ENCODE measurements around the gene RASSF1.

The RASSF1 gene

DNA sequence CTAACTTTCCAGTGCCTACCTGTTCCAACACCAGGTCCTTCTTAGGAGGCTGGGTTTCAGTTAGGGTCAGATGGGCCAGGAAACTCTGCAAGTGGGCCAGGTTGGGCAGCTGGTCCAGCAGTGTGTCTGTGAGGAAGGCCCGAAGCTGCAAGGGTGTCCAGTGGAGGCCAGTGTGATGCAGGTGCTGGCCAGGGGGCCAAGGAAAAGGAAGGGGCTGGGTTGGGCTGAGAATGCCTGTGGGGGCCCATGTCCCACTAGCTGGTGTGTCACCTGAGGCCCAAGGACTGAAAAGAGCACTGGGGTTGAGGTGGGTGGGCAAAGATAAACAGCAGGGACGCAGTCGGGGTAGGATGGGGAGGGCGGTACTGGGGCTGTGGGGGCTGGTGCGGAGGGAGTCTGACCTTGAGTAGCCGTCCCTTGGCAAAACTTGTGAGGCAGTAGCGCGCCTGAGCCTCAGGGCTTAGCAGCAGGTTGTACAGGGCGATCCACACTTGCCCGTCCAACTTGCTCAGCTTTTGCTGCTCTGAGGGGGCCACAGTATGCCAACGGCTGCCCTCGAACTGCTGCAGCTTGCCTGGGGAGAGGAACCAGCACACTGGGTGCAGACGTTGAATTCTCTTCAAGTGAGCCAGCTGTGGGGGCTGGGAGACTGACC lies 1.5 kb upstream of the RASSF1 start:
- DNase-seq = no peak

DNA sequence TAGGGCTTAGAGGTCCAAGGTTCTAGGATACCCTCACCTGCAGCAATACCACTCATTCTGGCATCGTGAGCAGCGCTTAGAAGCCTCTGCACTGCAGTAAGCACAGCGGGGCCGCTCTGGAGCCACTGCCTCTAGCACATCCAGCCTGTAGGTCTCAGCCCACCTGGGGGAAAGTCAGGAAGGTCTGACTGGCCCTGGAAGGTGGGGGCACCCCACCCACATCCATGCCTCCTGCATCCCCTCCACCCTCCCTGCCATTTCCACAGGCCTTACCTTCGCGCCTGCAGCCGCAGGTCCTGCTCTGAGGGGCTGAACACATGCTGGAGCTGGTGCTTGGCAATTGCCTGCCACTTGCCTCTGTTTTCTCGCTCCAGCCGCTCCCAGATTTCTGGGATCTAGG lies 901 bp upstream of the RASSF1 start:
- no peak for DNase-seq

DNA sequence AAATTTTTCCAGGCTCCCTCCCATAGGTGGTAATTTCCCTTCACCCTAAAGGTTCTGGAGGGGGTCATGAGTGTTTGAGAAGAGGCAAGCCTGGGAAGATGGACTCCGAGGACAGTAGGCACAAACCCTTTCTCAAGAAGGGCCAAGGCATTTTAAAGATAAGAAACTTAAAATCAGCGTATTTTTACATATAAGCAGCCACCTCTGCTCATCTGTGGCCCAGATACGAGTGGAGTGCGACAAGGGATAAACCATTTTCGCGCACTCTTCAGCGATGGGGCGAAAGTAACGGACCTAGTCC lies 539 bp downstream of the RASSF1 start:
- no peak for DNase-seq

DNA sequence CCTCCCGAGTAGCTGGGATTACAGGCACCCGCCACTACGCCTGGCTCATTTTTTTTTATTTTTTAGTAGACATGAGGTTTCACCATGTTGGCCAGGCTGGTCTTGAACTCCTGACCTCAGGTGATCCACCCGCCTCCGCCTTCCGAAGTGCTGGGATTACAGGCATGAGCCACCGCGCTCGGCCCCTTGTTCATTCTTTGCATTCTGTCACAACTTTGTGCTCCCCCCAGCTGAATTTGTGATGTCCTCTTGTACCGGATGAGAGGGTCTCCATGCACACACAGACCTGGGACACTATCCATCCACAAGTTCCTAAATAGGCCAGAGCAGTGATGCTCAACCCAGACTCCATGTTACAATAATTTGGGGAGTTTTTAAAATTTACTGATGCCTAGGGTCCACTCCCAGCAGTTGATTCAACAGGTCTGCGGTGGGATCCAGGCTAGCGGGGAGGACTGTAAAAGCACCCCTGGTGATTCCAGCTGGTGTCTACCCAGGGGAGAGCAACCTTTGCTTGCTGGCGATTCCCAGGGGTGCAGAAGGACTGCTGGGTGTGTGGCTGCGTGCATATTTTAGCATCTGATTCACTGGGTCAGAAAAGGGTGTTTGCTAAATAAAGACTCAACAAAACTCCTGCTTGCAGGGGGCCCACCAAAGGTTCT lies 1.0 kb downstream of the RASSF1 start:
- DNase-seq = no peak

DNA sequence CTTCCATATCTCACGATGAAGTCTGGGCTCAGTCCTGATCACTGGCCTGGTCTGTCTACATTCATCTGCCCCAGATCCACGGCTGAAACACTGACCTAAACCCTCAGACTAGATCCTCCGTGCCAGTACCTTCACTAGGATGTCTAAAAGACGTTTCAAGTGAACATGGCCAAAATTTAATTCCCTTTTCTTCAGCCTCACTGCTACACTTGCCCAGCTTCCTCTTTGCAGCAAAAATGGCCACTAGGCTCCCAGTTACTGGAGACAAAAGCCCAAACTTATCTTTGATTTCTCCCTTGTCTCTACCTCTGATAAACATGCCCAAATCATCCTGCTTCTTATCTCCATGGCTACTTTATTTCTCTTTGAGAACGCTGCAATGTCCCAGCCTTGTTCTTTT lies 1.7 kb downstream of the RASSF1 start:
- no peak for DNase-seq

DNA sequence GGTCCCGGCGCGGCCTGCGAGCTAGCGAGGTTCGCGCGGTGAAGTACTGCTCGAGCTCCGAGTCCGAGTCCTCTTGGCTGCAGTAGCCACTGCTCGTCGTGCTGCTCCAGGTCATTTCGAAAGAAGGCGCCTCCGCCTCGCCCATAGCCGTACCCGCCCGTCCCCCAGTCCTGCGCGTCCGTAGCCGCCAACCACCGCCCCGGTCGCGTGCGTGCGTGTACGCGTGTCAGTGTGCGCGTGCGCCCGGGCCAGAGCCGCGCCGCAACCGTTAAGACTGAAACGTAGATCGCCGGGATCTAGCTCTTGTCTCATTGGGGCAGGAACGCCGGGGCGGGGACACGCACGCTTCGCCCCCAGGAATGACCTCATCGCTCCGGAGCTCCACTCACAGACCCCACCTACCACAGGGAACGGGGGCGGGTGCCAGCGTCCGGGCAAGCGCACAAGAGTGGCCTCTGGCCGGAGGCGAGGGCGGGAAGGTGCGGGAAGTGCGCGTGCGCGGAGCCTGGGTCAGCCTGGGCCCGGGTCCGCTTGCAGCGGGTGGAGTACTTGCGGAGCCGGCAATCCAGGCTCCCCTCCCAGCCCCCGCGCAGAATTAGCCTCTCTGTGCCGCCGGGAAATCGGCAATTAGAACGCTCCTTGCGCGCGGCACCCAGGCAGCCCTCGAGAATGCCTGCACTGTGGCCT lies 3.3 kb downstream of the RASSF1 start:
- DNase-seq = peak; percentile 98

DNA sequence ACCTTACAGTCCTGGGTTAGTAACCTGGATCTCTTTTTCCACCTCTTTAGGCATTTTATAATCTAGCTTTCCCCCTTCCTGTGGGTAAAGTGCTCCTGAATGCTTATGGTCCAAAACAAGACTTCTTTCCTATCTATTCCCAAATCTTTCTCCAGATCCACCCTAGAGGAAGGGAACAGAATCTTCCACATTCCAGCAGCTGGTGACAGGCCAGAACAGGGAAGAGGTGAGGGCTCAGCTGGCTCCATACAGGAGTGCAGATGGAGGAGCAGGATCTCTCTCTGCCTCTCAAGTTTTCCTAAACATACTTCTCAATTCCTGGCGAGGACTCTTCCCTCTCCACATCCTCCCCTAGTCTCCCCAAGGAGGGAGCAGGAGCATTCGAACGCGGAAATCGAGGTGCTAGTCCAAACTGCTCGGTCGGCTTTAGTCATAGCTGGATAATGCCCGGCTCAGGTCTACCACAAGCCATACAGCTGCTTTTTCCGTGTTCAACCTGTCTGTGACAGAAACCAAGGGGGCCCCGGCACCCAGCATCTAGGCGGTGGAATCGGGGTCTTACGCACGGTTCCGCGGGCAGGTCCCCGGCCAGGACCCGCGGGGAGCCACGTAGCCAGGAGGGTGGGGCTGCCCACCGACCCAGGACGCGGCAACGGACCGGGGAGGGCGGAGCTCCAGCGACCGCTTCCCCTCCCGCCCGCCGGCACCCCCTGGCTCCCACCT lies 4.0 kb downstream of the RASSF1 start:
- no peak for DNase-seq

DNA sequence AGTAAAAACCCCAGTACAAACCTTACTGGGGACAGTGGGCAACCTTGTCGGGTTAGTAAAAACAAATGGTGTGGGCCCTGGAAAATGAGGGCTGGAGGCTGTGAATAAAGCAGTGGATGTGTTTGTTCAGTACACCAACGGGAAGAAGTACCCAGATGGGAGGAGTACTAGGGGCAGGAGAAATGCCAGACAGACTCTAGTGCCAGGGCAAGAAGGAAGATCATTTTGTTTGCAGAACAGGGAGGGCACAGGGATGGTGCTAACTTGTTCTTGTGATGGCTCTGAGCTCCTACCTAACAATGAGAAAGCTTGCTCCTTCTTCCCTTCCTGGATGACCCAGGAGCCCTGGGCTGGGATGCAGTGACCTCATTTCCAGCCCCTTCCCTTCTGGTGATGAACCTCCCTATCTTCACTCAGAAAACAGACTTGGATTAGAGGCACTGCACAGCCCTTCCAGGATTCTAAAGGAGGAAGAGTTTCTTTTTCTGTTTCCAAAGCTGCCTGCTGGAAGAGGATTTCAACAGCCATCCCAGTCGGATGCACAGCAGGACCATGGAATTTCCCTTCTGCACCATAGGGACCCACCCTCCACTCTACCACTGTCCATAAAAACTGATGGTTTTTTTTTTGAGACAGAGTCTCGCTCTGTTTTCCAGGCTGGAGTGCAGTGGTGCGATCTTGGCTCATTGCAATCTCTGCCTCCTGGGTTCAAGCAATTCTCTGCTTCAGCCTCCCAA lies 6.1 kb downstream of the RASSF1 start:
- DNase-seq = no peak

DNA sequence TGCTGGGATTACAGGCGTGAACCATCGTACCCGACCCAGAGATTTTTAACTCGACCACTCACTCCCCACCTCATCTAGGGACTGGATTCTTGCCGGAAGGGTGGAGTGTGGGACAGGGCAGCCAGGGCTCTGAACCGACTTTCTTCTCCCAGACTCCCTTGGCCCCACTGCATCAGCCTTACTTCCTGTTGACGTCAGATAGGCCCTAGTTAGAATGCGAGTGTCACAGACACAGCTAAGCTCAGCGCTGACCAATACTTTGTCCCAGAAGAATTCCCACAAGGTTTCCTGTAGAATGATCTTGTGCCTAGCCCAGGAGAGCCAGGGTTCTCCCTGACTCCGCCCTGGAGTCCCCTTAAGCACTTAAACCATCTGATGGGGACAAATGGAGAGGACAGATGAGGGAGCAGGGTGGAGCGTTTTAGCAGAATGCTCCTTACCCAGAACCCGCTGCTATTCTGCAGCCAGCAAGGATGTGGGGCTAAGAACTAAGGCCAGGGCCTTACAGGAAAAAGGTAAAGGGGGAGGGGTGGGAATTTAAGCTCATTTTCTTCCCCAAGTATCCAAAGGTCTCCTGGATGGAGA lies 6.8 kb downstream of the RASSF1 start:
- DNase-seq = no peak

DNA sequence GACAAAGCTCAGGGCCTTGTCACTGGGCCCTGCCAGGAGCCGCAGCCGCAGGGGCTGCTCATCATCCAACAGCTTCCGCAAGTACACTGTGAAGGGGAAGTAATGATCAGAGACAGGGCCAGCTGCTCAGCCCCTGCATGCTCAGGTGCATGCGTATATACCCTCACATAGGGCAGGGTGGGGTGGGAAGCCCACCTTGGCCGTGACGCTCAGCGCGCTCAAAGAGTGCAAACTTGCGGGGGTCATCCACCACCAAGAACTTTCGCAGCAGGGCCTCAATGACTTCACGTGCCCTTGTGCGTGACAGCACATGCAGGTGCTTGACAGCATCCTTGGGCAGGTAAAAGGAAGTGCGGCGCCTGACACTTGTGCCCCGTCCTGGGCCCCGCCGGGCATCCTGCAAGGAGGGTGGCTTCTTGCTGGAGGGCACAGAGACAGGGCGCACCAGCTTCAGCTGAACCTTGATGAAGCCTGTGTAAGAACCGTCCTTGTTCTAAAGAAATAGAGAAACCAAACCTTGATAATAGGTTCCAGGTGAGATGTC lies 9.2 kb downstream of the RASSF1 start:
- no peak for DNase-seq

DNA sequence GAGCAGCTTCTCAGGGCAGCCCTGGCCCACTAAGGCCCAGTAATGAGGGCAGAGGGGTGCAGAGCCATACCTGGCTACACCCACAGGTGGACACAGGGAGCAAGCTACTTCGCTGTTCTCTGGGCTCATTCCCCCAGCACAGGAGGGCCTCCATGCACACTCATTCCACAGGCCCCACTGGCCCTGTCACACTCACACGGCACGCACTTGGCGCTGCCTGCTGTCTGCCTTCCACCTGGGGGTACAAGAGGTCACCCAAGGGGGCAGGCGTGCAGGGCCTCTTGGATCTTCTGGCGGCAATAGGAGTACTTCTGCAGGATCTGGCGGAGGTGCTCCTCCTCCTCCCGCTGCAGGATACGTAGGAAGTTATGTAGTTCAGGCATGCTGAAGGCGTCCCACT lies 10.3 kb downstream of the RASSF1 start:
- DNase-seq = no peak

DNA sequence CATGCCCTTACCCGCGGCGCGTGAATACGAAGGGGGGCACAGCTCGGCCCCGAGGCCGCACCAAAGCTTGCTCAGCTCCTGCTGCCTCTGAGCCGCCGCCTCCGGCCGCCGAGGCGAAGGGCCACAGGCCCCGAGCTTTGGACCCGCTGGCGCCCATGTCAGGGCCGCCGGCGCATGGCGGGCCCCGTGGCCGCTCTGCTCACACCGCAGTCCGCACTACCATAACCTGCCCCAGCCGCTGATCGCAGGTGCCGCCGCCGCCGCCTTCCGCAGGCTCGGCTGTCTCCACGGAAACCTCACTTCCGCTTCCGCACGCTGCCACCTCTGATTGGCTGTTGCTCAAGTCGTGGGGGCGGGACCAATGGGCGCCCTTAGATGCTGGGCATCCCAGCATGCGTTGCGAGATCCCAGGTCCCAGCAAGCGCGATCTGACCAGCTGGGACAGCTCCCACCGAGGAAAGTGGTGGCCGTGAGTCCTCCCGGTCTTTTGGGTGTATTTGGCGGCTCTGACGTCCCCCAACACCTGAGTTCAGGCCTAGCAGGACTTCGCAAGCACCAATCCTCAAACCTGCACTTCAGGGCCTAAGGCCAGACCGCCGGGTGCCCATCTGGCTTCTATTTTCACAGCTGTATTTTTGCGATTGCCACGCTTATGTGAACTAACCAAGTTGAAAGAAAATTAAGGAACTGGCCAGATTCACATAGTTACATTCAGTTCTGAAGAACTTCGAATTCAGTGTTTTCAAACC lies 12.5 kb downstream of the RASSF1 start, which contains the start of gene TUSC2:
TSS of gene TUSC2 (minus strand) at position 281 of the 749 bp plus-strand sequence. CDS start at position 157, 124 bp downstream.
- DNase-seq = peak; percentile 97

DNA sequence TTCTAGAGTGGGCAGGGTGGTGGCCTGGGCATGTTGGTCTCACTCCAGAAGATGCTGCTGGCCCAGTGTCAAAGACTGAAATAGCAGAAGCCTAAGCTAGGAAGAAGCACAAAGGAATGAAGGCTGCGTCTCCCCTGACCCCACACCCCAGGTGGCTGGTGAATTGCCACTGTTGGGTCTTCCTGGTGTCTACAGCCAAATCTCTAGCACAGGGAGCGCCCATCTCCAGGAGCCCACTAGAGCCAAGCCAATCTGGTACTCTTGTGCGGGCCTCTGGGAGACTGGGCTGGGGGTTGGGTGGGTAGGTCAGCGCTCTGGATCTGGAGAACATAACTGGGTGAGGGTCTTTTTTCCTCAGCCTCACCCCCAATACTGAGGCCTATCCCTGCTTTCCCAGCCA lies 13.5 kb downstream of the RASSF1 start:
- DNase-seq = no peak

DNA sequence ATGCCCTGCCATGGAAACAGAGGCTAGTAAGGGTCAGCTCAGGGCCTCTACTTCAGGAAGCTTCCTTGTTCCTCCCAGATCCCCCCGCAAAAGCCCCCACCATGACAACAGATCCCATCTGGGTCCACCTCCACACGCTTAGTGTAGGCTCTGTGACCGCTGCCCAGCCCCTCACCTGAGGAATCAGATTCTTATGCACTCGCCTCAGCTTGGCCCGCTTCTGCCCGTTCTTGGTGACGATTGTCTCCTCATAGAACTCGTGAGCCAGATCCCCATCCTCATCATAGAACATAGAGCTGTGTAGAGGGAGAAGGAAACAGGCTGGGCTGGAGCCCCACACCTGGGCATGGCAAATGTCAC lies 14.5 kb downstream of the RASSF1 start:
- DNase-seq = no peak

DNA sequence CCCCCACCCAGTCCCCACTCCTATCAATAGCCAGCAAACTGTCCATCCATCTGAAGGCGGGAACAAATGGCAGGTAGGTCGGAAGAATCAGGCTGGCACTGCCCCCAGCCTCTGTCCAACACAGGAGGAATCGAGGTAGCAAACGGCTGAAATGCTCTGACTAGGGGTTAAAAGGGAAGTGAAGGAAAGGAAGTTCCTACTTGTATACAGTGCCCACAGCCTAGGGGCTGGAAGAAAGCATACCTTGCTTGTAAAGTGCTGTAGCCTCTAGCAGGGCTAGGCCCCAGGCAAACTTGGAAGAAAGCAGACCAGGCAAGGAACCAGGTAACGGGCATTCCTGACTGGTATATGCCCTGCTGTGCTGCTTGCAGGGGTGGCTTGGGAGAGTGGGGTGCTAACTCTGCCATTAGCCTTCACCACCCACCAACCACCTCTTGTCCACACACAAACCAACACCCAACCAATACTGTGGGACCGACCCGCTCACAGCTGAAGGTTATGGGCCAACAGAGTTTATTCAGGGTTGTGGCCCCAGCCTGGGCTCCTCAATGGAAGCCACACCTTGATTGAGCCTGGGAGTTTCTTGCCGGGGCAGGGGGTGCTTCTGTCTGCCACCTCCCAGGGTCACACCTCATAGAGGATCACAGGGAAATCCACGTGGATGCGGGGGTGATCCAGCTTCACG lies 15.0 kb downstream of the RASSF1 start:
- no peak for DNase-seq

DNA sequence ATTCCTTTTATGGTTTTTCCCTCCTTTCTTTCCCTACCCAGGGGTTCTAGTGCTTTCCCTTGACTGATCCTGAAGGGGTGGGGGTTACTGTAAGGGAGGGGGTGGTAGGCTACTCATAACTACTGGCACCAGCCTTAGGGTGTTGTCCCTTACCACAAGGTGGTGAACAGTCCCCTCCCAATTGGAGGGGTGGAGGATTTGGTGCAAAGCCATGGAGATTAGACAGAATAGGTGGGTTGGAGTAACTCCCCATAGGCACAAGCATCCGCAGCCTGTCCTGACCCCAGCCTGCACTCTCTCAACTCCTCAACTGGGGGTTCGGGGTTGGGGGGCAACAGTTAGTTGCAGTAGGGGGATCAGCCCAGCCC lies 15.5 kb downstream of the RASSF1 start:
- DNase-seq = no peak

DNA sequence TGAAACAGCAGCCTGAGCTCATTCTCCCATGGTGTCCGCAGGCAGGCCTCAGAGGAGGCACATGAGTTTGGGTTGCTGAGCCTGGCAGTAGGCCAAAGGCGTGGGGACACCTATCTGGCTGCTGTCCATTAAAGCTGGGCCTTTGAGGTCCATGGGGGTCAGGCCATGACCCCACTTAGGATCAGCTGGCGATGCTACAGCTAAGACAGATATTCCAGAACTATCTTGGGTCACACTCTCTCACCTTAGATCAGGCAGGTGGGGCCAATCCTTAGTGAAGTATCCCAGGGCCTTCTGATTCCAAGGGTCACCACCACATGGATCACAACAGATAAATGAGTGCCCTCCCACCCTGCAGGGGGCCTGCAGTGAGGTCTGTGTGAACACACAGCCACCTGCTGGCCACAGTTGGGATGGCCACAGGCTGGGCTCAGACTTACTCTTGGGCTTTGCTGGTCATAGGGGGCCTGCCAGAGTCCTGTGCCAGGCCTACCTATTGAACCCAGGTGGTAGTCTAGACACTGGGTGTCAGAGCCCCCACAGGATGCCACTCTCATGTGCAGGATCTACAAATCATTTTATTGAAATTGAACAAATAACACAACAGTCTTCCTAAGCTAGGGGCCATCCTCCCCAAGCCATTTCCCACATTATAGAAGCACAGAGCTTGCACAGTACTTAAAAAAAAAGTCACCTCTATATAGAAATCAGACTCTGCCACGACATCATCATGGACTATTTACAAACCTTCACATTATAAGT lies 16.1 kb downstream of the RASSF1 start:
- peak; percentile 82 for DNase-seq

DNA sequence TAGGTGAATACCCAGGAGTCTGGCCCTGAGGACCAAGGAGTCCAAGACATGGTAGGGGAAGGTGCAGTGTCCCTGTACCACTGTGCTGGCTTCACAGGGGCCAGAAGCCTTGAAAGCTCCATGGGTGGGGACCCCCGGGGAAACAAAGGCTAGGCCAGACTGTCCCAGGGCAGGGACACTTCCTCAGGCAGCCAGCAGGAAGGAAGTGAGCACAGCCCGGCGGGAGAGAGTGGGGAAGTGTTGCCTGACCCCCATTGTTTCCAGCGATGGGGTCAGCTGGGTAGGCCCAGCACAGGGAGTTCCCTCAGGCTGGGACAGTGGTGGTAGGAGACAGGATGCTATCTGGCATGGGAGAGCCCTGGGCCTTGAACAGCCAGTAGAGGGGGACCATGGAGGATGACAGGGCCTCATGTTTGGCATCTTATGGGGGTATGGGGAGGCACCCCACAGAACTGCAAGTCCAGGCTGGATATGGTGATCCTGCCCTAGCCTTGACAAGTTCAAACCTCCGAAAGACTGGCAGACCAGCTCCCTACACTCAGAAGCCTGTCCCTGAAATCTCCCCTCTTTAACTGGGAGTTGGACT lies 16.9 kb downstream of the RASSF1 start:
- no peak for DNase-seq

DNA sequence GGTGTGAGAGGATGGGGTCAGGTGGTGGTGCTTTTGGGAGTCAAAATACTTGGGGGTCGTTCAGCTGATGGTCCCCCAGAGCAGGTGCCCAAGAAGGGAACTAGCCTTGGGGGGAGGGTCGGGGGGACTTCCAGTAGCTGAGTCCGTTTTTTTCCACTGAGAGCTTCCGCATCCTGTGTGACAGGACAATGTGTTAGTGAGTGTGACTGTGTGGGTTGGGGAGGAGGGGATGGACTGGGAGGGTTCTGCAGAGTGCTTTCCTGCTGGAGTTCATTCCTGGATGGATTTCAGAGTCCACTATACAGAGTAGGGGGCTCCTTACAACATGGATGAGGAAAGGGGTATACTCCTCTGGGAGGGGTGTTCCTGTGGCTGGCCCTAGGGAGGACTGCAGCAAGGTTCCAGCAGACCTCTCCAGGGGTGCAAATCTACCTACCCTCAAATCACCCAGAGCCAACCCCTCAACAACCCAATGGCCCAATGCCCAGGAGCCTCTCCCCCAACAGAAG lies 17.5 kb downstream of the RASSF1 start:
- no peak for DNase-seq

Measured in stimulated activated CD8-positive, alpha-beta memory T cell treated with anti-CD3 and anti-CD28 coated beads, Interleukin-4, amount 100 ng/mL, for 48 hours (primary cell).